GF-D8 (cell line): ENCODE data around the gene SMIM9.
A peak's percentile ranks its signal among the peaks of the same experiment; 100 is the strongest.

Experiments used
- DNase-seq: peaks from one replicate; lab custom pipeline; 2025; lab: John Stamatoyannopoulos, UW

SMIM9 gene

DNA sequence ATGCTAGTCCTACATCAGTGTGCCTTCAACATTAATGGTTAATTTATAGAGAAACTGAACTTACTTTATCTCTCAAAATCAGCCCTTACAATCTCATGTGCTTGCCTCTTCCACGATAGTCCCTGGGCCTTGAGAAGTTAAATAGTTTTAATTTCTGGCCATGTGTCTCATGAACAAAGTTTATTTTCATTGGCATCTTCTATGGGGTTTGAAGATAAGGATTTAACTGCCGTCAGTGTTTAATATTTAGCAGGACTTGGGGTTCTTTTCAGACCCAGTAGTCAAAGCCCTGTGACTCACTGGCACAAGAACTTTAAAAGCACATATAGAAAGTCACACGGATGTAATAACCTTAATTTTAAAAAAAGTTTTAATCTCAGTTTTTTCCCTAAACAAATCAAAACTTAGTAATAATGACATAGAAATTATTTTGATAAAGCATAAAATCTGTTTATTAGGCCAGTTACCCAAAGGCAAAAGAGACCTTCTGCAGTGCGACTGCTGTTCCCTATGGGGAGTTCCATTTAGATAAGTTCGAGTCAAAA is 19.1 kb downstream of the SMIM9 start:
- DNase-seq = no peak

- no peak for DNase-seq
Observed at GRCh38 chrX:154813801-154814200, 20.7 kb downstream of the SMIM9 start.

DNA sequence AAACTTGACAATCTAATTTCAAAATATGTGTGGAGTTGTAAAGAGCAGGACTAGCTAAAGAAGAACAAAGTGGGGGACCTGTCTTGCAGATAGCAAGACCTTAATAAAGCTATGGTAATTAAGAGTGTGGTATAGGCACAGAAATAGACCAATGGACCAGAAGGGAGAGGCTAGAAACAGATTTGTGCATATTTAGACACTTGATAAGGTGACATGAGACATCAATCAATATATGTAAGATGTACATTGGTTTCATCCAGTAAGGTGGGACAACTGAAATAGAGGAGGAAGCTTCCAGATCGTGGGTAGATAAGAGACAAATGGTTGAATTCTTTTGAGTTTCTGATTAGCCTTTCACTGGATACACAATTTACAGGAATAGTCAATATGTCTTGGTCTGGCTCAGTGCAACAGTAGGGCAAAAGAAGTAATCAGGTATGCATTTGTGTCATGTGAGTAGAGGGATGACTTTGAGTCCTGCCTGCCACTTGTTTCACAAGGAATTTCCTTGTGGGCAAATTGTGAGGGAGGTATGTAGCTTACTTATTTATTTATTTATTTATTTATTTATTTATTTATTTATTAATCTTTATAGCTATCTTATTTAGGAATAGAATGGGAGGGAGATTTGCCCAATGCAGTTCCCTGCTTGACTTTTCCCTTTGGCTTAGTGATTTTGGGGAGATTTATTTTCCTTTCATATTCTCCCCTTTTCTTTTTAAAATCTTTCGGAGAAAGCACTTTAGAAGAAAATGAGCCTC is 21.9 kb downstream of the SMIM9 start:
- DNase-seq = no peak

DNA sequence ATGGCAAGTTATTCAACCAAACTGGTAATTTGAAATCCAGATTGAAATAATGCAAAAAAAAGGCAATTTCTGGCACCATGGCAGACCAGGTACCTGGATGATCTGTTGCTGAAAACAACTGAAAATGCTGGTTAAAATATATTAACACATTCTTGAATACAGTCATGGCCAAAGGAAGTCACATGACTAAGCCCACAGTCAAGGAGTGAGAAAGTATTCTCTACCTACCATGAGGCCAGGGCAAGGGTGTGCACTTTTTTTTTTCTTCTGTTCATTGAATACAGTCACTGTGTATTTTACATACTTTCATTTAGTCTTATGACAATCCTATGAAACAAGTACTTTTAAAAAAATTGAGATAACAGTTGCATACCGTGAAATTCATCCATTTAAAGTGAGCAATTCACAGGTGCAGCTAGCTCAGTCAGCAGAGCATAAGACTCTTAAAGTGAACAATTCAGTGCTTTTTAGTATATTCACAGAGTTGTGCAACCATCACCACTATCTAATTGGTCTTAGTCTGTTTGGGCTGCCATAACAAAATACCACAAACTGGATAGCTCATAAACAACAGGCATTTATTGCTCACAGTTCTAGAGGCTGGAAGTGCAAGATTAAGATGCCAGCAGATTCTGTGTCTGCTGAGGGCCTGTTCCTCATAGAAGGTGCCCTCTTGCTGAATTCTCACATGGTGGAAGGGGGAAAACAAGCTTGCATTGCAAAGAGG is 24.4 kb downstream of the SMIM9 start:
- DNase-seq = no peak

- DNase-seq = no peak
Observed at GRCh38 chrX:154806837-154807501, 27.5 kb downstream of the SMIM9 start.

GRCh38 chrX:154805696-154806091 is 28.8 kb downstream of the SMIM9 start:
- DNase-seq = no peak

DNA sequence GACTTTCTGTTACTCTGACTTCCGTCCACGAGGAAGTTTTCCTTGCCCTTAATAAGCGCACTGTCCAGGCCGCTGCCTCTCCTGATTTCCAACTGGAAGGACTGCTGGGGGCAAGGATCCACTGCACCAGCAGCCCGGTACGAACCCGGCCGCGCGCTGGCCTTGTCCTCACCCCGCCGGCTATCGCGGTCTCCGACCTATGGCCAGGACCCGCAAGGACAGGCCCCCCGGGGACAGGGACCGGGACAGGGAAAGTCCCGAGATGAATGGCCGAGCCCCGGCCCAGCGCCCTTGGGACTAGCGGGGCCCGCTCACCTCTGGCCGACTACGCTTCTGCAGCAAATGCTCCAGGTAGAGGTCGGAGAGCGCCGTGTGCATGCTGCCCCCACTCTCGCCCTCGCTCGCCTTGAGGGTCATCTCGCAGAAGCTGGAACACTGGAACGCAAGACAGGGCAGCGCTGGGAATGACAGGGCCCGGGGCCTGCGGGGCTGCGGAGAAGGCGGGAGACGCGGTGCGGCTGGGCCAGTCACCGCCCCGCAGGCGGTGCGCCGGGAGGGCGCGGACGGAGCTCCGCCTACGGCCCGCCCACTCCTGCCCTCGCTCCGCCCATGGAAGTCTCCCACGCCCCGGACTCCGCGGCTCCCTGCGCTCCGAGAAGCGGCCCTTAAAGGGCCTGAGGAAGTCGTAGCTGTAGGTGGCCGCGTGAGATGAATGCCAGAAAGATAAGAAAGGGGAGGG is 29.3 kb downstream of the SMIM9 start, which contains the start of gene MPP1:
Gene MPP1 (minus strand): TSS at position 529 of the 739 bp plus-strand sequence. CDS start 112 bp downstream, at position 417.
- DNase-seq = peak; percentile 60

DNA sequence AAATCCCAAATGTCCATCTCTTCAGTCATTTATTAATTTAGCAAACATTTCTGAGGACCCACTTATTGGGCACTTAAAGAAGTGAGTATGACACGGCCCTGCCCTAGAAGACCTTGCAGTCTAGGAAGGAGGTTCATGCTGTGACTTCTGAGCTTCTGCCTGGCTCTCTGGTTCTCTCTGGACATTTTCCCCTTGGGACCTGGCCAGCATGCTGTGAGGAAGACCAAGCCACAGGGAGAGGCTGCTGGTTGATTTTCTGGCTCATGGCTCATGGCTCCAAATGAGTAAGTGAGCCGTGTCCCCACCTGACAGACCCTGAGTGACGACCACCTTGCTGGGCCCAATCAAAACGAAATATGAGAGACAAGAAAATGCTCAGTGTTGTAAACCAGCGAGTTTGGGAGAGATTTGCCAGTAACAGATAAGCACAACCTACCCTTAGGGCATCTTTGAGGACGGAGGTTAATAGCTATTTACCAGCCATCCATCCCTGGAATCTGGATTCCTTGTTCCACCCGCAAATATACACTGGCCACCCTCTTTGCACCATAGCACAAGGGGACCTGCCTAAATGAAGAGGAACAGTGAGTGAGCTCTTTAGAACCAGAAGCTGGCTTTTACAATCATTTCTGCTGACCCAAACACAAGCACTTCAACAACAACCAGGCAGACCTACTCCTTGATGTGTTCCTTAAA is 30.1 kb downstream of the SMIM9 start:
- no peak for DNase-seq

DNA sequence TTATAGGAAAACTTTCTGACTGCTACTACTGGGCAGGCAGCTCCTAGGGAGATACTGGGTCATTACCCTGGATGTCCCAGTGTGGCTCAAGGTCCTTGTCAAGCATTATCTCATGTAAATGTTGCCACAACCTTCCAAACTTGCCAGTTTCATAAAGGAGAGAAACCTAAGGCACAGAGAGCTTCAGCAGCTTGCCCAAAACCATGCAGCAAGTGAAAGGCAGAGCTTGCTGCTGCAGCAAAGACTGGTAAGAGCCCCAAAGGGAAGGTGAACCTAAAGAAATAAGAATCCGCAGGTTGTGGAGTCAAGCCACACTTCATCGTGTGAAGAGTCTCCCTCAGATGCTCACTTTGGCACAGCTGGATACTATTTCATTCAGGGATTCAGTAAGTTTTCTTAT is 31.5 kb downstream of the SMIM9 start:
- DNase-seq = no peak

GRCh38 chrX:154800478-154801210 is 33.8 kb downstream of the SMIM9 start:
- DNase-seq = peak; percentile 62

- no peak for DNase-seq
Observed at GRCh38 chrX:154799556-154800348, 34.7 kb downstream of the SMIM9 start.

DNA sequence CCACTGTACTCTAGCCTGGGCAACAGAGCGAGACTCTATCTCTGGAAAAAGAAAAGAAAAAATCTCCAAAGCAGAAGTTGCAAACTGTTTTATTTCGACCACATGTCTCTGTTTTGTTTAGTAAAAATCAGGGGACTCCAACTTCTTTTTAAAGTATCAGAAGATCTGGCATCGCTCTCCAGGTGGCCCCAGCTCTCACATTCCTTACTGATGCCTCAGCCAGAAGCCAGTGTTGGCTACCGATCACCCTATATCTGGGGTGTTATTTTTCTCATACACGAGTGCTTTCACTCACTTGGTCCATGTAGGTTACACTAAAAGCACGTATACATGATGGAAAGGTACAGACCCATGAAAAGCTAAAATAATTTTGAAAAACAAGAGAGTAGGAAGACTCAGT is 37.5 kb downstream of the SMIM9 start:
- DNase-seq = no peak

DNA sequence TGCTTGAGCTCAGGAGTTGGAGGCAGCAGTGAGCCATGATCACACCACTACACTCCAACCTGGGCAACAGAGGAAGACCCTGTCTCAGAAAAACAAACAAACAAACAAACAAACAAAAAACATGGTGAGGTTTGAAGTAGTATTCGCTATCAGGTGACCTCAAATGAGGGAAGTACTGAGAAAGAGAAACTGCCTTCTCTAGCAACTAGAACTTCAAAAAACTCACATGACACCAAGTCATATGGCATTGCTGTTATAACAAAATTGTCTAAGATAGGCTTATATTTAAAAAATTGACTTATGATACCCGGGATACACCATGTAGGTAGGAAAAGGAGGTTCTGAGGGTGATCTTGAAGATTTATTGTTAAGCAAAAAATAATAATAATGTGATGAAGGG is 39.4 kb downstream of the SMIM9 start:
- DNase-seq = no peak

- DNase-seq = no peak
Observed at GRCh38 chrX:154793084-154793795, 41.2 kb downstream of the SMIM9 start.

GRCh38 chrX:154791939-154792338 is 42.5 kb downstream of the SMIM9 start:
- no peak for DNase-seq

DNA sequence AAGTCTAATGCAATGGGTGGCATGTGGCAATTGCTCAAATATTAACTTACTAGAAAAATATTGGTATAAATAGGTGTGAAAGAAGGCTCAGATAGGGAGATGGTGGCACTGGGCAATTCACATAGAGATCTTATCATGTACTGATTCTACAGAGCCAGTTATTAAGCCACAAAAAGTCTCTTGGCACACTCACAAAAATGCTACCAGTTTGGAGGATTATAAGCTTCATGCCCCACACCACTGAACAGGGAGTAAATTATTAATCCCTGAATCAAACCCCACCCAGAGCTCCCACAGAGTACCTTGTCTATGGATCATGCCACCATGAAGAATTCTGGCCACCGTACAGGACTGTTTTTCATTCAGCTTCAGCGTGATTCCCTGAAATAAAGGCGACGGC is 43.0 kb downstream of the SMIM9 start:
- DNase-seq = no peak

DNA sequence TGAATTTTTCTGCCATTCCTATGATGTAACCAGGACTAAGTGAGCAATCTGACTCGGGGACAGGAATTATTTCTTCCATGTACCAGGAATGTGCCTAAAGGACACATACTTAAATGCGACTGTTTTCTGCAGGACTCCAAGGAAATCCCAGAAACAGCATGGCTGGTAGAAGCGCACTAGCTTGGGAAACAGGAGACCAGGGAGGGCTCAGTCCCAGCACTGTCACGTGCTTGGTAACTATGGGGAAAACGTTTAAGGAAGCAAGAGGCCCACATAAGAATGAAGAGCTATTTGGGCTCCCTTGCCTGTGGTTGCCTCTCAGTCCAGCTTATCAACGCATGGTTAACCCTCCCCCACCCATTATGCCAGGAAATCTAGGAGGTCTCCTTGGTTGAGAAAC is 48.7 kb downstream of the SMIM9 start:
- DNase-seq = peak; percentile 59

DNA sequence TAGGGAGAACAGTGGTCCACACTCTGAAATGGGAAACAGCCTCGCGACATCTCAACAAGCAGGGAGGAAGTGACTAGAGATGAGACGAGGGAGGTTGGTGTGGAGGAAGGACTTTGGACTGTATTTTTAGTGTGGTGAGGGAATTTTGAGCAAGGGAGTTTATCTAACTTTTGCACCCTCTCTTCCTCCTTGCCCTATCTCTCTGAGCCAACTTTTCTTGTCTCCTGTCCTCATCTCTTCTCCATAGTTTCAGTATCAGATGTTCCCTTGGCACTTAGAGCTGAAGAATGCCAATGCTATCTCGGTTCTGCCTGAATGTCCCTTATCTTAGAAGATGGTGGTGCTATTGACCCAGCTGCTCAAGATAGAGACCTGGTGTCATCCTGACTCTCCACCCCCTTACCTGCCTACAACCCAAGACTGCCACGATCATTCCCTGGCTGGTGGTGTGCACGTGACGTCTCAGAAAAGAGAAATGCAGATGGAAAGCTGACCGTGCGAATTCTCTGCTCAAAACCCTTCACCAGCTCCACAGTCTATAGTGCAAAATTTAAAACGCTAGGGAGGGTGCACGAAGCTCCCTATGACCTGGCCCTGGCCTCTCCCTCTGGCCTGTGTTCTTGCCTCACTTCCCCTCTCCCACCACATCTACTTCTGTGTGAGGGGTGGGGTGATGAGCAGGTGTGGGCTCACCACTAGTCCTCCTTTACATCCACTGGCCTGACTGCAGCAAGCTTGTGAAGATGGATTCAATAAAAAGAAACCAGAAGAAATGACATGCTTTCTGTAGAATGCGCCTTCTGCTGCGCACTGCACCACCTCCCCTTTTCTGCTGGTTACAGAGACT is 50.1 kb downstream of the SMIM9 start:
- DNase-seq = peak; percentile 75
